CD4-positive, alpha-beta T cell treated with Interleukin-15 for 1 hour (primary cell): Measurements from ENCODE around the gene CENPO.
"Not testable (repeated sequence)": the region's sequence is repeated elsewhere in the genome, so short reads cannot be mapped to it uniquely, and the experiment has no call there.

Experiments used
- DNase-seq: peaks from one replicate; pipeline ENCODE4 v3.0.0-alpha.2; 2020

The CENPO gene

GRCh38 chr2:24824966-24825882 is 32.0 kb downstream of the CENPO start:
- DNase-seq = no peak

- no peak for DNase-seq
Measured at GRCh38 chr2:24825883-24826772, 32.9 kb downstream of the CENPO start.

- no peak for DNase-seq
Measured at GRCh38 chr2:24826773-24827145, 33.5 kb downstream of the CENPO start.

GRCh38 chr2:24827321-24828237 is 34.4 kb downstream of the CENPO start:
- peak; percentile 67 for DNase-seq

GRCh38 chr2:24828238-24828996 is 35.2 kb downstream of the CENPO start:
- no peak for DNase-seq

GRCh38 chr2:24830351-24830750 is 37.1 kb downstream of the CENPO start:
- DNase-seq = no peak

- DNase-seq = no peak
Measured at GRCh38 chr2:24830786-24831185, 37.6 kb downstream of the CENPO start.

- DNase-seq = no peak
Measured at GRCh38 chr2:24831221-24832072, 38.2 kb downstream of the CENPO start.

- no peak for DNase-seq
Measured at GRCh38 chr2:24832073-24832461, 38.8 kb downstream of the CENPO start.

- DNase-seq = no peak
Measured at GRCh38 chr2:24832521-24832920, 39.3 kb downstream of the CENPO start.

GRCh38 chr2:24832931-24833701 is 39.9 kb downstream of the CENPO start:
- DNase-seq = no peak

GRCh38 chr2:24833821-24834732 is 40.9 kb downstream of the CENPO start:
- no peak for DNase-seq

GRCh38 chr2:24834733-24835395 is 41.6 kb downstream of the CENPO start:
- no peak for DNase-seq

GRCh38 chr2:24835411-24835810 is 42.2 kb downstream of the CENPO start:
- not testable (repeated sequence) for DNase-seq

GRCh38 chr2:24836206-24836605 is 43.0 kb downstream of the CENPO start:
- DNase-seq = no peak

- DNase-seq = no peak
Measured at GRCh38 chr2:24836706-24837105, 43.5 kb downstream of the CENPO start.

GRCh38 chr2:24837996-24838513 is 44.8 kb downstream of the CENPO start:
- DNase-seq = no peak

GRCh38 chr2:24838541-24838940 is 45.3 kb downstream of the CENPO start:
- no peak for DNase-seq
